GM19025 (cell line): Measurements from ENCODE around the gene ARHGEF18.
"Not testable (repeated sequence)": the region's sequence is repeated elsewhere in the genome, so short reads cannot be mapped to it uniquely, and the experiment has no call there.

Experiments used
- ATAC-seq: cut with Tn5 transposase; IDR thresholded peaks from one replicate; pipeline ENCODE4 v1.9.1; 2021; ENCODE audit warnings: mild to moderate bottlenecking, low read depth, moderate library complexity; ENCODE audit not compliant: unreplicated experiment

ARHGEF18 gene

DNA sequence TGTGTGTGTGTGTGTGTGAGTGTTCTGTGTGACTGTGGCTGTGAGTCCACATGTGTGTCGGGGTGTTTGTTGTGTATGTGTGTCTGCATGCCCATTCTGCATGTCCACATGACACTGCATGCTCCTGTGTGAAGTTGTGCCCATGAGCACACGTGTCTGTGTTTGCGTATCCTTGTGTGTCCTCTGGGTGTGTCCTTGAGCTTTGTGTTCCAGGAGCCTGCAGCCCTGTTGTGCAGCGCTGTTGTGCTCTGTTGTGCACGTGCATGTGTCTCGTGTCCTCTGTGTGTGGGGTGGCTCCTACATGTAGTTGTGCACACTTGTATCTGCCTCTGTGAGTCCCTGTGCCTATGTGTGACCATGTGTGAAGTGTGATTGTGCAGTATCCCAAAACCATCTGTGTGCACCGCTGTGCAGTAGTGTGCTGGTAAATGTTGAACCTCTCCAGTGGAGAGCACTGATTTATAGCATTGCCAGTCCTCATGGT is 2.2 kb upstream of the ARHGEF18 start:
- ATAC-seq, result no peak

DNA sequence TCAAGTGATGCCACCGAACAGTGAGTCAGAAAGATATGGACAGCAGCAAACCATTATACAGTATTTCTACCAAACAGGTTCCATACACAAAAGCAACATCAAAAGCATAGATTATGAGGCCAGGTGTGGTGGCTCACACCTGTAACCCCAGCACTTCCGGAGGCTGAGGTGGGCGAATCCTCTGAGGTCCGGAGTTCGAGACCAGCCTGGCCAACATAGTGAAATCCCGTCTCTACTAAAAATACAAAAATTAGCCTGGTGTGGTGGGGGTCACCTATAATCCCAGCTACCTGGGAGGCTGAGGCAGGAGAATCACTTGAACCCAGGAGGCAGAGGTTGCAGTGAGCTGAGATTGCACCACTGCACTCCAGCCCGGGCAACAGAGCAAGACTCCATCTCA is 1.7 kb upstream of the ARHGEF18 start:
- not testable (repeated sequence) for ATAC-seq

DNA sequence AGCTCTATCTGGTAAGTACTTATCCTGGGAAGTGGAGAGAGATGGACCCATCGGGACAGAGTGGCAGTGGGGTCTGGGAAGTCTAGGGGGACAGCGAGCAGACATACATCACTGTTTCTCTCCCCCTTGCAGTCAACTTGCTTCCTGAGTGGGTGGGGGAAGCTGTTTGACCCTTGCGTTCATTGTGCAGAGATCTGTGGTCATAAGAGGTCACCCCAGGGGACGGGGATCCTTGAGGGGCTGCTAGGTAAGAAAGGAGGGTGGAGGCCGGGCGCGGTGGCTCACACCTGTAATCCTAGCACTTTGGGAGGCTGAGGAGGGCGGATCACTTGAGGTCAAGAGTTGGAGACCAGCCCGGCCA is 474 bp downstream of the ARHGEF18 start:
- no peak for ATAC-seq

DNA sequence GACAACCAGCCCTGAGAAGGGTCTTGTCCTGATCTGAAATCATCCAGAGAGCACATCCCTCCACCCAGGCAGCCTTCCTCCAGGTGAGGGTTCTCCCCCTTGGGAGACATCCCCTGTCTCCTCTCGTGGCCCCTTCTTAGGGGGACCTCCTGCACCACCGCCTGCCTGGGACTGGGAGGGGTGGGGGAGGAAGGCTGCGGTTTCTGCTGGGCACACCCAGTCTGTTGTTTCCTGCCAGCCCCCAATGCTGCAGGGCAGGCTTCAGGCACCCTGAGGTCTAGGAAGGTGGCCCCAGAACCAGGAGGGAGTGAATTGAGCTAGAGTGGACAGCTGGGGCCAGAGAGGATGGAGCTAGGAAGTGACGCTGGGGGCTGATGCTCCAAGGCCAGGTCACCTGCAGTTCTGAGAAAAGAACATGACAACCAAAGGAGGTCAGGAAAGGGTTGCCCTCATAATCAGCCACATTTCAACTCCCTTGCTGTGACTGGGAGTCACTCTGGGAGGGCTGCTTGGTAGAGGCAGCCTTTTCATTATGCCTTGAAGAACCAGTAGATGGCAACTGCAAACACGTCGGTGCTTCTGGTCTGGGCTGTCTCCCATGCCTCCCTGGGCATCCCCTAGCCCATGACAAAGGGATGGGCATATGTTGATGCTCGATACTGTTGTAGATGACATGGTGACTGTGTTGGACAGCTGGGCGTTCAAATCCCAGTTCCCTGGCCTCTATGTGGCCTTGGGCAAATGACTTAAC is 1.4 kb downstream of the ARHGEF18 start:
- no peak for ATAC-seq

DNA sequence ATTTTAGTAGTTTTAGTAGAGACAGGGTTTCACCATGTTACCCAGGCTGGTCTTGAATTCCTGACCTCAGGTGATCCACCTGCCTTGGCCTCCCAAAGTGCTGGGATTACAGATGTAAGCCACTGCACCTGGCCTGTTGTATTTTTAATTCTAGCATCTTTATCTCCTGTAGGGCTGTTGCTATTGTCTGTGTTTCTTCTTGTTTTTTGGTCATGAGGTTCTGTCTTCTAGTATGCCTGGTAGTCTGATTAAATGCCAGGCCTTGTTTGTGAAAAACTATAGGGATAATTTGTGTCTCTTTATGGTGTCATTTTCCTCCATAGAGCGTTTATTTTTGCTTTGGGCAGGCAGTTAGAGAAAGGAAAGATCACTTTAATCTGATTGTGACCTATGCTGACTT is 3.1 kb downstream of the ARHGEF18 start:
- no peak for ATAC-seq

DNA sequence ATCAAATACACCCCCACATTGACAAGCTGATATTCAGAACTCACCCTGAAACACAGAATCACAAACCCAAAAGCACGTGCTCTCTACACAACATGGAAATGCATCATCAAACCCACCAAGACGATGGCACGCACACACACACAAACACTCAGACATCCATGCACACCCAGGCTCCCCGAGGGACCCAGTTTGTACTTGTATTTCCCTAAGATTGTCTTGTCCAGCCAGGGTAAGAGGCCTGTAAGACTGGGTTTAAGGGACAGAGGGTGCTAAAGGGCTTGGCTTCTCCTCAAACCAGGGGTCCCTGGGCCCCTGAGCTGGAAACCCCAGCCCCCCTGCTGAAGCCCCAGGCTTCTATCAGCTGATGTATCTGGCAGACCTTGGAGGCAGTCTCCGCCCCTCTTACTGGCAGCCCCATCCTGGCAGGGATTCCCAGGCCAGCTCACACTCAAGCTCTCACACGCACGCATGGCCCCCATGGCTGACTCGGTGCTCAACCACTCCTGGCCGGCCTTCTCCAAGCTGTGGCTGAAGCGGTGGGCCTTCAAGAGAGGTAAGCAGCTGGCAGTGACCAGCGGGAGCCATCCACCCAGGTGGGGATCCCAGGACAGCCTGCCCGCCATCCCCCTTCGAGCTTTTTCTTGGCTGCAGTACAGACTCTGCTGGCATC is 6.5 kb downstream of the ARHGEF18 start:
- no peak for ATAC-seq

DNA sequence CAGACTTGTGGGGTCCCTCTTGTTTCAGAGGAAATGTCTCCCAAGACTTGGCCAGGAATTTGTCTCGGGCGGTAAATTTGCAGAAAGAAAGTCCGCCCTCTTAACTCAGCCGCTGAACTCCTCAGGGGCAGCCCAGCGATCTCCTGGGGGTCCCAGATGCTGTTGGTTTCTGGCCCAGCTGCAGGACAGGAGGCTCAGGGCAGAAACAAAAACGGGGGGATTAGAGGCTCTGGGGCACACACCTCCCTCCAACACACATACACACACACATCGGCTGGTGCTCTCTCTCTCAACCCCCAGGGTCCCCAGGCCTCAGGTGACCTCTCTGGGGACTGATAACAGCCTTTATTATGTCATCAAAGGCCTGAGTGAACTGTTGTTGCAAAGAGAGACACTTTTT is 7.1 kb downstream of the ARHGEF18 start:
- ATAC-seq, result no peak

DNA sequence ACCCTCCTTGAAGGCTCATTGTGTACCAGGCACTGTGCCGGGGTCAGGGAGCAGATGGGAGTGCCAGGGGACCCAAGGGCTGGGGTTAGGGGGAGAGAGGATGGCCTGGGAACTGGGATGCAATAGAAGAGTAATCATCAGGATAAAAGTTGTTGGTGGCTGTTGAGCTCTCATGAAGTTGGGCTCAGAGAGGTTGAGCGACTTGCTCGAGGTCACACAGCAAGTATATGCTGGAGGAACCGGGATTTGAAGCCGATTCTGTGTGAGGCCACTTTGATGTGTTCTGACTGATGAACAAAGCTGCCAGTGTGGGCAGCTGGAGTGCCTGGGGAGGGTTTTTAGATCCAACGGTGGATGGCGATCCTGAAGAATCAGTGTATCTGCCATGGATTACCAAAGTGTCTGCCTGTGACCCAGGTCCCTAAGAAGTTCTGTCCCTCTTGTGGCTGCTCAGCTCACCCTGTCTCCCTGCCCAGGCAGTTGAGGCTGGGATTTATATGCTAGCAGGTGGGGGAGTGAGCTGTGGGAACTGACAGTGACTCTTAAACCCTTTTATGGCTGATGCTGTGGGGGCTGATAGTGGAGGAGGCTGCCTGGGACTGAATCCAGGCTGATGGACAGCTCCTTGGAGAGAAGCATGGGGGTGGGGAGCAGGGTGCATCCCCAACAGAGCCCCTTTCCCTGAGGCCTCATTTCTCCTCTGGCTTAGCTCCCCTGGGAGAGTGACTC is 8.3 kb downstream of the ARHGEF18 start:
- ATAC-seq, result no peak

DNA sequence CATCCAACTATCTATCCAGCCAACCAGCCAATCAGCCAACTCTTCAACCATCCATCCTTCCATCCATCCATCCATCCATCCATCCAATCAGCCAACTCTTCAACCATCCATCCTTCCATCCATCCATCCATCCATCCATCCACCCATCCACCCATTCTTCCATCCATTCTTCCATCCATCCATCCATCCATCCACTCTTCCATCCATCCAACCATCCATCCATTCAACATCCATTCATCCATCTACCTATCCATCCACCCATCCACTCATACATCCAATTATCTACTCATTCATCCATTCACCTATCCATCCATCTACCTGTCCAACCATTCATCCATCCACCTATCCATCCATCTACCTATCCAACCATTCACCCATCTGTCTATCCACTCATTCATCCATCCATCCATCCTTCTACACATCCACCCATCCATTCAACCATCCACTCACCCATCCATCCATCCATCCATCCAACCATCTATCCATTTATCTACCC is 9.4 kb downstream of the ARHGEF18 start:
- ATAC-seq, result no peak

DNA sequence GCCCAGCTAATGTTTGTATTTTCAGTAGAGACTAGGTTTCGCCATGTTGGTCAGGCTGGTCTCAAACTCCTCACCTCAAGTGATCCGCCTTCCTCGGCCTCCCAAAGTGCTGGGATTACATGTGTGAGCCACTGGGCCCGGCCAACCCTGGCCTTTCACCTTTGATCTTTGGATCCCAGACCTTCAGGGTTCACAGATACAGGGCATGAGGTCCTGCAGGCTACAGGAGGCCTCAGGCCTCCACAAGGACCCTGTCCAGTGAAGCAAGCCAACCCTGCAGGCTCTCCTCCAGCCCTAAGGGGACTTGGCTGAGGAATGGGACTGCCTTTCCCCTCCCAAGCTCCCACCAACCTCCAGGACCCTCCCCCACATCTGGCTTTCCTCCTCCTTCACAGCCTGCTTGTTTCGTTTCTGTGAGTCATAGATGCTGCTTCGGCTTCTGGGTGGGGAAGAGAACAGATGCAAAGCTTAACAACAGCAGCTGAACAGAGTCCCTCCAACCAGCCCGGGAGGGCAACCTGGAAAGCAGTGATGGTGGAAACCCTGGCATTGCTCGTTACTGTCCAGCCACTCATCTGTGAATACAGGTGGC is 11.8 kb downstream of the ARHGEF18 start:
- no peak for ATAC-seq

DNA sequence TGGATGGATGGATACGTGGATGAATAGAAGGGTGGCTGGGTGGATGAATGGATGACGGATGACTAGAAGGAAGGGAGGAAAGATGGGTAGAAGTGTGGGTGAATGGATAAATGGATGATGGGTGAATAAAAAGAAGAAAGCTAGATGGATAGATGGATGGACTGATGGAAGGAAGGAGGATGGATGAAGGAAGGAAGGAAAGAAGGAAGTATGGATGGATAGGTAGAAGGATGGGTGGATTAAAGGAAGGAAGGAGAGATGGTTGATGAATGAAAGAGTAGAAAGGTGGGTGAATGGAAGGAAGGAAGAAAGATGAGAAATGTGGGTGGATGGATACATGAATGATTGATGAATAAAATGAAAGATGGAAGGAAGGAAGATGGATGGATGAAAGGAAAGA is 14.5 kb downstream of the ARHGEF18 start:
- ATAC-seq, result no peak

DNA sequence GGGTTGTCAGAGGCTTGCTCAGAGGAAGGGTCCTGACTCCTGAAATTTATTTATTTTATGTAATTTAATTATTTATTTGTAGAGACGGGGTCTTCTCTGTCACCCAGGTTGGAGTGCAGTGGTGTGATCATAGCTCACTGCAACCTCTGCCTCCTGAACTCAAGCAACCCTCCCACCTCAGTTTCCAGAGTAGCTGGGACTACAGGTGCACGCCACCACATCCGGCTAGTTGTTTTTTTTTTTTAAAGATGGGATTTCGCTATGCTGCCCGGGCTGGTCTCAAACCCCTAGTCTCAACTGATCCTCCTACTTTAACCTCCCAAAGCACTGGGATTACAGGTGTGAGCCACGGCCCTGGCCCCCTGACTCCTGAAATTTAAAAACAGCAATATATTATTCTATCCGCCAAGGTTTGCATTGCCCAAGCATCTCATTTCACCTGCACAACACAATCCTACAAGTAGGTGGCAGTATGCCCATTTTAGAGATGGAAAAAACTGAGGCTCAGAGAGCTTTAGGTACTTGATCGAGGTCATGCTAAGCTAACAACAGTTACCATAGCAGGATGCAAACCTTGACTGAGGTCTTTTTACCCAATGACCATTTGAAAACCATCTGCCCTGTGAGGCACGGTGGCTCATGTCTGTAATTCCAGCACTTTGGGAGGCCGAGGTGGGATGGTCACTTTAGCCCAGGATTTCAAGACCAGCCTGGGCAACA is 18.1 kb downstream of the ARHGEF18 start:
- ATAC-seq, result no peak

DNA sequence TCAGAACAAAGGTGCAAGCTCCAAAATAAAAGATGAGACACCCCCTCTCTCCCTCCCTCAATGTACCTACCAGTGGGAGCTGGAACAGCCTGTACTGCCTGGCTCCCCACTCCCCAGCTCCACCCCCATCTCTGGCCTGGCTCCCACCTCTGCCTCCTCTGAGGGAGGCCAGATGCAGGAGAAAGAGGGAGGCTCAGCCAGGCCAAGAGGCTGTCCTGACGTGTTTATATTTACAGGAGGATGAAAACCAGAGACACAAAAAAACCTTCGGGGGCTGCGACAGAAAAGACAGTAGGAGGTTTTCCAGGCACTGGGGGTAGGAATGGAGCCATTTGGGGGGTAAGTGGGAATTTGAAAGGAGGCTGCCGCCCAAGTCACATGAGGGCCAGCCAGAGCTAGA is 19.7 kb downstream of the ARHGEF18 start:
- no peak for ATAC-seq

DNA sequence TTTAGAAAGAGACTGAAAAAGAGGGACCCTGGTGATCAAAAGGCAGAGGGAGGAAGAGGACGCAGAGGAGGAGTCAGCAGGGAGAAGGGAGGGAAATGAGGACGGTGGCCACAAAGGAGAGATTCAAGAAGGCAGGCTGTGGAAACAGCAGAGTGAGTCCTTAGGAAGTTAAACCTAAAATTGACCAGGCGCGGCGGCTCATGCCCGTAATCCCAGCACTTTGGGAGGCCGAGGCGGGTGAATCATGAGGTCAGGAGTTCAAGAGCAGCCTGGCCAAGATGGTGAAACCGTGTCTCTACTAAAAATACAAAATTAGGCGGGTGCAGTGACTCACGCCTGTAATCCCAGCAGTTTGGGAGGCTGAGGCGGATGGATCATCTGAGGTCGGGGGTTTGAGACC is 20.1 kb downstream of the ARHGEF18 start:
- ATAC-seq, result not testable (repeated sequence)

DNA sequence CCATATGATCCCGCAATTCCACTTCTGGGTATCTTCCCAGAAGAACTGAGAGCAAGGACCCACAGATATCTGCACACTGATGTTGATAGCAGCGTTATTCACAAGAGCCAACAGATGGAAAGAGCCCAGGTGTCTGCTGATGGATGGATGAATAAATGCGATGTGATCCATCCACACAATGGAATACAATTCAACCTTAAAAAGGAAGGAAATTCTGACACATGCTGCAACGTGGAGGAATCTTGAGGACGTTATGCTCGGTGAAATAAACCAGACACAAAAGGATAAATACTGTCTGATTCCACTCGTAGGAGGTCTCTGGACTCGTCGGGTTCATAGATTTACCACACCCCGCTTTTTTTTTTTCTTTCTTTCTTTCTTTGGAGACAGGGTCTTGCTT is 21.8 kb downstream of the ARHGEF18 start:
- ATAC-seq, result no peak

DNA sequence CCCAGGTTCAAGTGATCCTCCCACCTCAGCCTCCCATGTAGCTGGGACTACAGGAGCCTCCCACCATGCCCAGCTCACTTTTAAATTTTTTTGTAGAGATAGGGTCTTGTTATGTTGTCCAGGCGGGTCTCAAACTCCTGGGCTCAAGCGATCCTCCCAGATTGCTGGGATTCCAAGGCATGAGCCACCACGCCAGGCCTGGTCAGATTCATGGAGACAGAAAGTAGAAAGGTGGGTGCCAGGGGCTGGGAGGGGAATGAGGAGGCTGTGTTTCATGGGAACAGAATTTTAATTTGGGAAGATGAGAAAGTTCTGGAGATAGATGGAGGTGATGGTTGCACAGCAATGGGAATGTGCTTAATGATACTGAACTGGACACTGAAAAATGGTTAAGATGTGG is 22.3 kb downstream of the ARHGEF18 start:
- no peak for ATAC-seq

DNA sequence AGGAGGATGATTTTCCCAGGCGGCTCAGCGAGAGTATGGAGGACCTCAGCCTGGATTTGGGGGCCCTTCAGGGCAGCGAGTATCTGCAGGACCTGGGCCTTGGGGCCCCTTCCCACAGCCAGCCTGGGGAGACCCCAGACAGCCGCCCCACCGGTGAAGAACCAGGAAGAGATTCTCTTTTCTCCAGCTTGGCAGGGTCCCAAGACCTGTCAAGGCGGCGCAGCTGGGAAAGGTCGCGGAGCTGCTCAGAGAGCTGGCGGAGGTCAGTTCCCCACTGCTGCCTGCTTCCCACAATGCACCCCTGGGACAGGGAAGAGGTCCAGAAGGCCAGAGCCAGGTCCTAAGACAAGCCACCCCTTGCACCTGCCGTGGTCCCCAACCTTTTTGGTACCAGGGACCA is 24.1 kb downstream of the ARHGEF18 start:
- ATAC-seq, result no peak

DNA sequence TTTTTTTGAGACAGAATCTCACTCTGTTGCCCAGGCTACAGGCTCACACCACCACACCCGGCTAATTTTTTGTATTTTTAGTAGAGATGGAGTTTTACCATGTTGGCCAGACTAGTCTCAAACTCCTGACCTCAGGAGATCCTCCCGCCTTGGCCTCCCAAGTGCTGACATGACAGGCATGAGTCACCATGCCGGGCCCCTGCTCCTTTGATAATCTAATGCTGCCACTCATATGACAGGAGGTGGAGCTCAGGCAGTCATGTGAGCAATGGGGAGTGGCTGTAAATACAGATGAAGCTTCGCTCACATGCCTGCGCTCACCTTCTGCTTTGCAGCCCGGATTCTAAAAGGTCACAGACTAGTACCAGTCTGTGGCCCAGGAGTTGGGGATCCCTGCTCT is 25.1 kb downstream of the ARHGEF18 start:
- no peak for ATAC-seq

DNA sequence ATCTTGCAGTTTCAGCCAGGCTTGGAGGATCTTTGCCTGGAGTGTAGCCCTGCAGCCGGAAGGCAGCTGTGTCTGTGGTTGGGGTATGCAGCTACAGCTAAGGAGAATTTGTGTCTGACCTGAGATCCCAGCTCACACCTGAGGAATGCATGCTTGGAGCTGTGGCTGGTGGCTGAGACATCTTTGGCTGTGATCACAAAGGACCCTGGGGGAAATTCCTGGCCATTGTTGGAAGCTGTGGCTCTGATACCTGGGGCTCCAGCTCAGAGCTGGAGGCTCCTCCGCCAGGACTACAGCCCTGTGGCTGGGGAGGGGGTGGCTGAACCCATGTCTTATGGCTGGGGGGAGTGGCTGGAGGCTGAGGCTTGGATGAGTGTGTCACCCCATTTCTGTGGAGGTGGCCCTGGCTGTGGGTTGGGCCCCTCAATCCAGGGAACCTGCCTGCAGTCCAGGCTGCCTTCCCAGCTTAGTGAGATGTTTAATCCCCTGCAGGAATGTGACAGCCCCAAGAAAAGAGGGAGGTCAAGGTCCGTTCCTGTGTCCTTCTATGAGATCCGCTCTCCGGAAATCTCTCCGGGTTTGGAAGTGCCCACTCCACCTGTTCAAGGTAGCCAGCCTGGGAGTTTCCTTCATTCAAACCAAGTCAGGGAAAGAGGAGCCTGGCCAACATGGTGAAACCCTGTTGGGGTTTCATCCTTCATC is 27.6 kb downstream of the ARHGEF18 start:
- ATAC-seq, result no peak

DNA sequence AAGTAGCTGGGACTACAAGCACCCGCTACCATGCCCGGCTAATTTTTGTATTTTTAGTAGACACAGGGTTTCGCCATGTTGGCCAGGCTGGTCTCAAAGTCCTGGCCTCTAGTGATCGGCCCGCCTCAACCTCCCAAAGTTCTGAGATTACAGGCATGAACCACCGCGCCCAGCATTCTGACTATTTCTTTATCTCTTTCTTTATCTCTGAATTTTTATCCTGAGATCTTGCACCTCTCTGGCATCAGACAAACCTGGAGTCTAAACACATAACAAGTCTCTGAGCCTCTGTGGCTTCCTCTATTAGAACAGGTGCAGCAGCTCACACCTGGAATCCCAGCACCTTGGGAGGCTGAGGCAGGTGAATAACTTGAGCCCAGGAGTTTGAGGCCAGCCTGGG is 28.5 kb downstream of the ARHGEF18 start:
- no peak for ATAC-seq
